ENCODE data around the gene EVC2.

EVC2 gene, protein sequence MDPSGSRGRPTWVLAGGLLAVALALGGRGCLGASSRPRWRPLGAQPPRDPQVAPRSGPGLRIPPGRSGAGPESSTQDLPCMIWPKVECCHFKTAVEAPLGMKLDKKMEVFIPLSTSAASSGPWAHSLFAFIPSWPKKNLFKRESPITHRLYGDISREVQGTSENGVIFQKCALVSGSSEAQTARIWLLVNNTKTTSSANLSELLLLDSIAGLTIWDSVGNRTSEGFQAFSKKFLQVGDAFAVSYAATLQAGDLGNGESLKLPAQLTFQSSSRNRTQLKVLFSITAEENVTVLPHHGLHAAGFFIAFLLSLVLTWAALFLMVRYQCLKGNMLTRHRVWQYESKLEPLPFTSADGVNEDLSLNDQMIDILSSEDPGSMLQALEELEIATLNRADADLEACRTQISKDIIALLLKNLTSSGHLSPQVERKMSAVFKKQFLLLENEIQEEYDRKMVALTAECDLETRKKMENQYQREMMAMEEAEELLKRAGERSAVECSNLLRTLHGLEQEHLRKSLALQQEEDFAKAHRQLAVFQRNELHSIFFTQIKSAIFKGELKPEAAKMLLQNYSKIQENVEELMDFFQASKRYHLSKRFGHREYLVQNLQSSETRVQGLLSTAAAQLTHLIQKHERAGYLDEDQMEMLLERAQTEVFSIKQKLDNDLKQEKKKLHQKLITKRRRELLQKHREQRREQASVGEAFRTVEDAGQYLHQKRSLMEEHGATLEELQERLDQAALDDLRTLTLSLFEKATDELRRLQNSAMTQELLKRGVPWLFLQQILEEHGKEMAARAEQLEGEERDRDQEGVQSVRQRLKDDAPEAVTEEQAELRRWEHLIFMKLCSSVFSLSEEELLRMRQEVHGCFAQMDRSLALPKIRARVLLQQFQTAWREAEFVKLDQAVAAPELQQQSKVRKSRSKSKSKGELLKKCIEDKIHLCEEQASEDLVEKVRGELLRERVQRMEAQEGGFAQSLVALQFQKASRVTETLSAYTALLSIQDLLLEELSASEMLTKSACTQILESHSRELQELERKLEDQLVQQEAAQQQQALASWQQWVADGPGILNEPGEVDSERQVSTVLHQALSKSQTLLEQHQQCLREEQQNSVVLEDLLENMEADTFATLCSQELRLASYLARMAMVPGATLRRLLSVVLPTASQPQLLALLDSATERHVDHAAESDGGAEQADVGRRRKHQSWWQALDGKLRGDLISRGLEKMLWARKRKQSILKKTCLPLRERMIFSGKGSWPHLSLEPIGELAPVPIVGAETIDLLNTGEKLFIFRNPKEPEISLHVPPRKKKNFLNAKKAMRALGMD

GRCh38 chr4:5708449-5709206, at the start of gene EVC2:
Gene EVC2, minus strand, starts transcription at chr4:5708559. Its CDS starts 46 bp downstream, at chr4:5708513.
- Histone ChIP-seq H3K4me1 (peaks cover 7 to 51% (median 41%) of the 10 kb centered on the region in 10 experiments; a peak in 19 of 20 replicates), H3K27ac (peak within 1 kb of the TSS; percentile 42 to 81 (median 75); a peak in 21 of 22 replicates), H3K9ac (peak within 1 kb of the TSS; percentile 72 to 84 (median 79)), H3K9me3 (replicated peaks in 1 of 11) (peaks cover 5 to 13% (median 11%) of the 10 kb centered on the region in 11 experiments; a peak in 17 of 22 replicates), H3K36me3 (peaks cover 5 to 17% (median 10%) of the 10 kb centered on the region in 11 experiments; a peak in 16 of 22 replicates), H3K4me2 (peak within 1 kb of the TSS; percentile 63 to 88 (median 82)), H3K27me3 (no peaks in the 10 kb centered on the region), H3K4me3 (peak within 1 kb of the TSS; percentile 55 to 80 (median 73)), H4K20me1 (peaks cover 0 to 6% (median 0%) of the 10 kb centered on the region in 11 experiments; a peak in 1 of 22 replicates)
- TF ChIP-seq Cebpa-rat (IDR thresholded peaks at IDR 0.05) = no peak

GRCh38 chr4:5757954-5758353, 49.6 kb upstream of the EVC2 start:
- no peaks in the 10 kb centered on the region for H3K27me3 ChIP-seq
- H3K9me3 ChIP-seq (replicated peaks in 1 of 11) = no peaks in the 10 kb centered on the region
- peaks cover 0 to 5% (median 0%) of the 10 kb centered on the region in 11 experiments; a peak in 1 of 22 replicates for H4K20me1 ChIP-seq
- H3K36me3 ChIP-seq = peaks cover 0 to 17% (median 4%) of the 10 kb centered on the region in 11 experiments; a peak in 6 of 22 replicates
- TF ChIP-seq Cebpa-rat (IDR thresholded peaks at IDR 0.05) = no peak
- H3K4me3 ChIP-seq = no peak overlapping the region
- peaks cover 0 to 29% (median 8%) of the 10 kb centered on the region in 10 experiments; a peak in 10 of 20 replicates for H3K4me1 ChIP-seq
- H3K27ac ChIP-seq = 0 out of 22 replicates have a peak overlapping the region, but pooled peaks of 1 of the 11 experiments have one; percentile 23
- H3K9ac ChIP-seq = no peak overlapping the region
- peak overlapping the region in 1 of 11 experiments; percentile 37; a peak in 1 of 22 replicates for H3K4me2 ChIP-seq

DNA sequence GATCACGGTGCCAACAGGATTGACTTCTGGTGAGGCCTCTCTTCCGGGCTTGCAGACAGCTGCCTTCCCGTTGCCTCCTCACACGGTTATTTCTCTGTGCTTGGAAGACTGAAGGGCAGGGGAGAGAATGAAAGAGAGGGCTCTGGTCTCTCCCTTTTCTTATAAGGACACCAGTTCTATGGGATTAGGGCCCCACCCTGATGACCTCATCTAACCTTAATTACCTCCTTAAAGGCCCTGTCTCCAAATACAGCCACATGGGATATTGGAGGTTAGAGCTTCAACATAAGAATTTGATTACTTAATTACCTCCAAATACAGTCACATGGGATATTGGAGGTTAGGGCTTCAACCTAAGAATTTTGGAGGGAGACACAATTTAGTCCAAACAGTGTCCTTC, 49.2 kb upstream of the EVC2 start:
- H3K36me3 ChIP-seq = peaks cover 0 to 19% (median 4%) of the 10 kb centered on the region in 11 experiments; a peak in 6 of 22 replicates
- peaks cover 0 to 29% (median 8%) of the 10 kb centered on the region in 10 experiments; a peak in 10 of 20 replicates for H3K4me1 ChIP-seq
- no peak overlapping the region for H3K9ac ChIP-seq
- no peak overlapping the region for H3K27ac ChIP-seq
- peaks cover 0 to 8% (median 0%) of the 10 kb centered on the region in 11 experiments; a peak in 1 of 22 replicates for H4K20me1 ChIP-seq
- no peaks in the 10 kb centered on the region for H3K9me3 ChIP-seq (replicated peaks in 1 of 11)
- no peak overlapping the region for H3K4me2 ChIP-seq
- TF ChIP-seq Cebpa-rat (IDR thresholded peaks at IDR 0.05) = no peak
- H3K27me3 ChIP-seq = no peaks in the 10 kb centered on the region
- H3K4me3 ChIP-seq = no peak overlapping the region

DNA sequence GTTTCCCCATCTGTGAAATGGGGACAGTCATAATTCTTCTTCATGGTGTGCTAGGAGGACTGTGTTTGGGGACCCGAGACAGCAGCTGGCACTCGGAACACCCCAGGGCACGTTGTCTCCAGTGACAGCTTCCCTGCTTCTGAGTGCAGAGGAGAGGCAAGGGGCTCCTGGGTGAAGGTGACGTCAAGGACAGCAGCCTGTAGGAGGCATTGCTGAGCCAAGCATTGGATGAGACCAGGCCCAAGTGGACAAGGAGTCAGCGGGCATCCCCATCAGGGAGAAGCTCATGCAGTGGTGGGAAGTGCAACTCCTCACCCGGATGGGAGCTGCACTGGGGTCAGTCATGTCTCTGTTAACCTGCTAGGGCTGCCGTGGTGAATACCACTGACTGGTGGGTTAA, 48.7 kb upstream of the EVC2 start:
- Histone ChIP-seq H3K4me2 (no peak overlapping the region), H3K36me3 (peaks cover 0 to 19% (median 4%) of the 10 kb centered on the region in 11 experiments; a peak in 6 of 22 replicates), H3K4me1 (peaks cover 0 to 29% (median 8%) of the 10 kb centered on the region in 10 experiments; a peak in 10 of 20 replicates), H3K27ac (no peak overlapping the region), H3K27me3 (no peaks in the 10 kb centered on the region), H3K9me3 (replicated peaks in 1 of 11) (no peaks in the 10 kb centered on the region), H3K4me3 (no peak overlapping the region), H3K9ac (no peak overlapping the region), H4K20me1 (peaks cover 0 to 12% (median 0%) of the 10 kb centered on the region in 11 experiments; a peak in 1 of 22 replicates)
- TF ChIP-seq Cebpa-rat (IDR thresholded peaks at IDR 0.05) = no peak

DNA sequence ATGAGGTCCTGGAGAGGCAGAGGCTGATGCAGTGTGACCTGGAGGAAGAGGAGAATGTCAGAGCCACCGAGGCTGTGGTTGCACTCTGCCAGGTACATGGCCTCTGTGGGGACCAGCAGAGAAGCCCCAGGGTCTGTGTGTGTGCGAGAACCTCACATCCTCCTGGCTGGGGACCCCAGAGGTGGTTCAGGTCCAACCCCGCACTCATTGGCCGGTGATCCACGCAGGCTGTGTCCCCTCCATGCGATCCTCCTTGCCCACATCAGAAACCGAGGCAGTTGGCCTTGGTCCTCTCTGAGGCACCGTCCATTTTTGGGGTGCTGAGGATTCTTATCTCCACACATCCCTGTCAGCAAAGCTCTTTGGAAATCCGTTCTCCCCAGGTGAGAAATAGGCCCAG, 47.9 kb upstream of the EVC2 start:
- Histone ChIP-seq H4K20me1 (peaks cover 0 to 16% (median 0%) of the 10 kb centered on the region in 11 experiments; a peak in 1 of 22 replicates), H3K4me3 (no peak overlapping the region), H3K27ac (no peak overlapping the region), H3K27me3 (no peaks in the 10 kb centered on the region), H3K36me3 (peaks cover 0 to 19% (median 4%) of the 10 kb centered on the region in 11 experiments; a peak in 6 of 22 replicates), H3K4me2 (no peak overlapping the region), H3K4me1 (peaks cover 0 to 29% (median 8%) of the 10 kb centered on the region in 10 experiments; a peak in 10 of 20 replicates), H3K9ac (no peak overlapping the region), H3K9me3 (replicated peaks in 1 of 11) (no peaks in the 10 kb centered on the region)
- TF ChIP-seq Cebpa-rat (IDR thresholded peaks at IDR 0.05) = no peak

DNA sequence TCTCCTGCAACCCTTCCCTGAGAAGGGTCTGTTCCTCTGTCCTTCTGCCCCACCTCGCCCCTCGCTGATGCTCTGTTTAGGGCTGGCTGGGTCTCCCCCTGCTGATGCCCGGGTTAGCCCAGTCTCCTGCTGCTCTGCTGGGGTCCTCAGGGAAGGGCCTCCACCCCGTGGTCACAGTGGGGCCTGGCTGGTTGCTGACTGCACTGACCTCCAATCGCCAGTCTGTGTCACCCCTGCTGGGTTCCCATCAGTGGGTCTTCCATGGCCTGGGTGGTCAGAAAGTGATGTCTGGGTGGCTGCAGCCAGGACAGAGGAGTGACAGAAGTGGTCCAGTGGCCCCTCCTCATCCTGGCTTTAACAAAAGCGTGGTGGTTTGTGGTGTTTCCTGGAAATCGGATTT, 47.3 kb upstream of the EVC2 start:
- Histone ChIP-seq H3K27ac (no peak overlapping the region), H3K4me1 (peaks cover 0 to 29% (median 8%) of the 10 kb centered on the region in 10 experiments; a peak in 10 of 20 replicates), H3K27me3 (no peaks in the 10 kb centered on the region), H3K9ac (no peak overlapping the region), H3K36me3 (peaks cover 0 to 19% (median 4%) of the 10 kb centered on the region in 11 experiments; a peak in 6 of 22 replicates), H3K4me3 (no peak overlapping the region), H3K9me3 (replicated peaks in 1 of 11) (no peaks in the 10 kb centered on the region), H3K4me2 (no peak overlapping the region), H4K20me1 (peaks cover 0 to 16% (median 0%) of the 10 kb centered on the region in 11 experiments; a peak in 1 of 22 replicates)
- no peak for TF ChIP-seq Cebpa-rat (IDR thresholded peaks at IDR 0.05)

DNA sequence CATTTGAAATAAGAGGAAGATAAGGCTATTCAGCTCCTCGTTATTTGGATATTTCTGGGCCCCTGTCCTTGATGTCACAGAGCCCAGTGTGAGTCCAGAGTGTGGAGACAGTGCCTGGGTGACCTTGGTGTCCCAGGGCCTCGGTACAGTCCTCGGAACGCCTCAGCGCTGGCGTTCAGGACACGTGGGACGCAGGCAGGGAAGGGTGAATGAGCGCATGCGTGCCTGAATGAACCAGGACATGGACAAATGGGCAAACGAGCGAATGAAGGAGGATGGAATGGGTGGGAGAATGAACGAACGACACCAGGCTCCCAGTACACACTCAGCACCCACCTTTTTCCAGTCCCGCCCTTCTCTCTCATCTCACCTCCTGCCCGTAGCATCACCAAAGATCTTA, 46.8 kb upstream of the EVC2 start:
- no peak for TF ChIP-seq Cebpa-rat (IDR thresholded peaks at IDR 0.05)
- Histone ChIP-seq H3K9me3 (replicated peaks in 1 of 11) (no peaks in the 10 kb centered on the region), H4K20me1 (peaks cover 0 to 16% (median 0%) of the 10 kb centered on the region in 11 experiments; a peak in 1 of 22 replicates), H3K27ac (no peak overlapping the region), H3K4me3 (no peak overlapping the region), H3K4me2 (no peak overlapping the region), H3K9ac (no peak overlapping the region), H3K27me3 (no peaks in the 10 kb centered on the region), H3K4me1 (peaks cover 0 to 29% (median 8%) of the 10 kb centered on the region in 10 experiments; a peak in 10 of 20 replicates), H3K36me3 (peaks cover 0 to 19% (median 4%) of the 10 kb centered on the region in 11 experiments; a peak in 6 of 22 replicates)

Measured in BLaER1 treated with 17β-estradiol and CSF1 and Interleukin-3, amounts not matched to agents 10 nM and 100 nM (cell line).